AG04450 (cell line): ENCODE data around the gene RBFOX2. TPM values are rescaled to one million over a fixed set of nuclear protein-coding genes. Genes with fewer than 3 reads are reported as not detected.

Experiments used
- CTCF ChIA-PET: fragments of 300-600, 350-600 bp; formaldehyde crosslinking; extraction: SDS; loops from one replicate; lab custom pipeline; 2022; ENCODE audit warnings: antibody characterized with exemption, inconsistent platforms; lab: Charles Lee
- POLR2A ChIA-PET: fragments of 350-600 bp; formaldehyde crosslinking; extraction: SDS; loops from one replicate; lab custom pipeline; 2021; ENCODE audit warnings: antibody characterized with exemption, inconsistent platforms; lab: Yijun Ruan, JAX
- DNase-seq: peaks from one replicate; pipeline ENCODE4 v3.0.0-alpha.2; 2011; ENCODE audit warnings: low read depth, low spot score
- H3K27ac ChIP-seq: one replicate; pipeline ENCODE4 v1.5.1; 2012; ENCODE audit warnings: low read depth, low read length, control low read depth
- H3K27me3 ChIP-seq: one replicate; pipeline ENCODE4 v1.6.0; 2012; ENCODE audit warnings: low read length; ENCODE audit not compliant: control insufficient read depth, insufficient read depth
- H3K4me3 ChIP-seq: 2 replicates; pipeline ENCODE4 v1.5.1; 2011; ENCODE audit warnings: mild to moderate bottlenecking, low read depth, low read length, control low read depth
- H3K9me3 ChIP-seq: 2 replicates; pipeline ENCODE4 v1.5.1; 2012; ENCODE audit warnings: low read length; ENCODE audit not compliant: control insufficient read depth, insufficient read depth
- polyA plus RNA-seq: library from polyadenylated mRNA; depleted of rRNA; stranded (reverse); fragments of >200 nt; gene quantifications from 2 replicates; pipeline ENCODE4 v1.2.3, GENCODE V29; 2011
- TF ChIP-seq, protein P1 (sequence below): IDR thresholded peaks from 2 replicates; pipeline ENCODE4 v1.5.1; 2011; ENCODE audit warnings: low read depth, low read length, control low read depth, inconsistent platforms

RBFOX2 gene
- polyA plus RNA-seq, 1 experiment: 288 TPM

DNA sequence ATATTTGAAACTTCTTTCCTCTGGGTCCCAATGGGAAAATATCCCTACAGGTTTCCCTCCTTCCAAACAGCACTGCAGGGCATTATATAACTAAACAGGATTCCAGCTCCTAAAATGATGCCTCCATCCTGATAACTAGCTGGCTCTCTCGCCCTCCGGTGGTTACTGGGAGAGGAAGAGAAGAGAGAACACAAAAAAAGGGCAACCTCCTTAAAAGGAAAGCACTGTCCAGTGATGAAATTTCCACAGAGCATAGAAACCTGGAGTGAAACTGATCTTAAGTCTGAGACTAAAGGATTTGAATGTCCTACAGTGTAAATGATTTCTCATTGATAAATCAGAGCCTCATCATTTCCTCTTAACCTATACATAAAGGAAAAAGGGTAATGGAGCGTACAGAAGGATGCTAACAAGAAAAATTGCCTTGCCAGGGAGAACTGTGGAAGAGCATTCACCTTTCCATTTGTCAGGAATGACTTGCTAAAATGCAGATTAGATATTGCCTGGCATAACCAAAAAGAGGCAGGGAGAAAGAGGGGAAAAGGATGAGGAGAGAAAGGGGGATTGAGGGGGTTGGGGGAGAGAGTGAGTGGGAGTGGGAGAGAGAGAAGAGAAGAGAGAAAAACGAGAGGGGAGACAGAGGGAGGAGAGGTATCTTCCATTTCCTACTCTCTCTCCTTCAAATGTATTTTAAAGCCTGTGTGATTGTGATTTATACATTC is 189.6 kb downstream of the RBFOX2 start:
- TF ChIP-seq, protein P1, sequence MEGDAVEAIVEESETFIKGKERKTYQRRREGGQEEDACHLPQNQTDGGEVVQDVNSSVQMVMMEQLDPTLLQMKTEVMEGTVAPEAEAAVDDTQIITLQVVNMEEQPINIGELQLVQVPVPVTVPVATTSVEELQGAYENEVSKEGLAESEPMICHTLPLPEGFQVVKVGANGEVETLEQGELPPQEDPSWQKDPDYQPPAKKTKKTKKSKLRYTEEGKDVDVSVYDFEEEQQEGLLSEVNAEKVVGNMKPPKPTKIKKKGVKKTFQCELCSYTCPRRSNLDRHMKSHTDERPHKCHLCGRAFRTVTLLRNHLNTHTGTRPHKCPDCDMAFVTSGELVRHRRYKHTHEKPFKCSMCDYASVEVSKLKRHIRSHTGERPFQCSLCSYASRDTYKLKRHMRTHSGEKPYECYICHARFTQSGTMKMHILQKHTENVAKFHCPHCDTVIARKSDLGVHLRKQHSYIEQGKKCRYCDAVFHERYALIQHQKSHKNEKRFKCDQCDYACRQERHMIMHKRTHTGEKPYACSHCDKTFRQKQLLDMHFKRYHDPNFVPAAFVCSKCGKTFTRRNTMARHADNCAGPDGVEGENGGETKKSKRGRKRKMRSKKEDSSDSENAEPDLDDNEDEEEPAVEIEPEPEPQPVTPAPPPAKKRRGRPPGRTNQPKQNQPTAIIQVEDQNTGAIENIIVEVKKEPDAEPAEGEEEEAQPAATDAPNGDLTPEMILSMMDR: peak; percentile 64
- no peaks in the 10 kb centered on the region for H3K27me3 ChIP-seq
- H3K4me3 ChIP-seq: peak overlapping the region; percentile 73
- CTCF ChIA-PET: interaction anchor here (0.6 to 2.7 kb wide), 7 partner anchors 54 to 341 kb away, joined by 3 to 20 read pairs (median 4); no protein-coding TSS in a partner anchor
- H3K9me3 ChIP-seq: no peaks in the 10 kb centered on the region
- peak; percentile 50 for DNase-seq
- POLR2A ChIA-PET: interaction anchor here (0.5 to 1.4 kb wide), 2 partner anchors 24 to 227 kb away, joined by 4 to 6 read pairs; no protein-coding TSS in a partner anchor
- H3K27ac ChIP-seq: peak overlapping the region; percentile 52

- Histone ChIP-seq H3K27me3 (no peaks in the 10 kb centered on the region), H3K27ac (no peak overlapping the region), H3K9me3 (no peaks in the 10 kb centered on the region), H3K4me3 (peak overlapping the region; percentile 72)
- ChIA-PET CTCF (interaction anchor here (0.7 to 1.6 kb wide), 2 partner anchors 229 to 287 kb away, joined by 3 to 4 read pairs; no protein-coding TSS in a partner anchor), POLR2A (interaction anchor here (1.6 kb wide), 1 partner anchor 210 kb away, joined by 4 read pairs; no protein-coding TSS in a partner anchor)
- TF ChIP-seq, protein P1: no peak
- no peak for DNase-seq
These were observed 191.4 kb downstream of the RBFOX2 start for GRCh38 chr22:35837101-35837727.

GRCh38 chr22:35835998-35836691 is 192.5 kb downstream of the RBFOX2 start:
- DNase-seq: peak; percentile 52
- TF ChIP-seq, protein P1: no peak

GRCh38 chr22:35835267-35835997 is 193.2 kb downstream of the RBFOX2 start:
- Histone ChIP-seq H3K9me3 (no peaks in the 10 kb centered on the region), H3K4me3 (peak overlapping the region; percentile 72), H3K27me3 (no peaks in the 10 kb centered on the region), H3K27ac (peak overlapping the region; percentile 92)
- ChIA-PET CTCF (interaction anchor here (0.7 to 1.6 kb wide), 5 partner anchors 82 to 289 kb away, joined by 3 to 5 read pairs (median 4); no protein-coding TSS in a partner anchor), POLR2A (interaction anchor here (0.6 to 1.6 kb wide), 2 partner anchors 151 to 208 kb away, joined by 3 to 4 read pairs; no protein-coding TSS in a partner anchor)
- TF ChIP-seq, protein P1: no peak
- no peak for DNase-seq

More at GRCh38 chr22:35835998-35836691, 192.5 kb downstream of the RBFOX2 start:
- POLR2A ChIA-PET: interaction anchor here (0.6 to 1.6 kb wide), 2 partner anchors 152 to 209 kb away, joined by 3 to 4 read pairs; no protein-coding TSS in a partner anchor
- H3K27me3 ChIP-seq: no peaks in the 10 kb centered on the region
- no peaks in the 10 kb centered on the region for H3K9me3 ChIP-seq
- peak overlapping the region; percentile 92 for H3K27ac ChIP-seq
- peak overlapping the region; percentile 72 for H3K4me3 ChIP-seq
- CTCF ChIA-PET: interaction anchor here (0.7 to 1.6 kb wide), 5 partner anchors 83 to 288 kb away, joined by 3 to 5 read pairs (median 4); no protein-coding TSS in a partner anchor
